K562 (cell line): ENCODE data around the gene OR1E1.

Experiments
- CBFA2T3 ChIP-seq: fragments of 450-650 bp; IDR thresholded peaks from 2 replicates; pipeline ENCODE4 v1.6.1; 2017
- CTCF ChIP-seq, 3 experiments: IDR thresholded peaks in 2 of 3; conservative IDR thresholded peaks in 1 of 3; 2 replicates each; pipeline ENCODE4 v1.5.1; 2011 to 2012; ENCODE audit warnings: low read length in 3 of 3, mild to moderate bottlenecking in 3 of 3, control low read depth in 2 of 3, improper control_type of control experiment in 1 of 3, inconsistent platforms in 1 of 3, low read depth in 1 of 3, mixed read lengths in 1 of 3, moderate library complexity in 1 of 3; ENCODE audit not compliant: insufficient read depth in 2 of 3
- EGR1 ChIP-seq: fragments of 450-650 bp; conservative IDR thresholded peaks from 2 replicates; pipeline ENCODE4 v1.6.1; 2017; ENCODE audit warnings: mild to moderate bottlenecking
- MAX ChIP-seq: sonication (generic); formaldehyde crosslinking; IDR thresholded peaks from 2 replicates; pipeline ENCODE4 v1.9.0; 2022; ENCODE audit warnings: mild to moderate bottlenecking, missing genetic modification reagents
- PCBP1 ChIP-seq: fragments of 200-400 bp; formaldehyde crosslinking; IDR thresholded peaks from 2 replicates; pipeline ENCODE4 v1.6.1; 2018; ENCODE audit warnings: mild to moderate bottlenecking, low read depth, low read length; ENCODE audit not compliant: poor library complexity, severe bottlenecking
- POLR2A ChIP-seq: fragments of 450-650 bp; conservative IDR thresholded peaks from 2 replicates; pipeline ENCODE4 v1.6.1; 2016
- POLR2AphosphoS5 ChIP-seq: IDR thresholded peaks from 2 replicates; pipeline ENCODE4 v1.6.1; 2011; ENCODE audit warnings: mild to moderate bottlenecking, low read depth, low read length, moderate library complexity; ENCODE audit not compliant: control insufficient read depth, insufficient read depth
- SMAD1 ChIP-seq: fragments of 150-350 bp; IDR thresholded peaks from 2 replicates; pipeline ENCODE4 v1.6.1; 2014; ENCODE audit warnings: low read length, low read depth; ENCODE audit not compliant: partially characterized antibody

- TF ChIP-seq SMAD1: no peak
- no peak for TF ChIP-seq CTCF (IDR thresholded peaks at IDR 0.05 in 2 of 3, conservative IDR thresholded peaks at IDR 0.05 in 1 of 3; ENCODE audit: insufficient read depth in 2 of 3, low read depth in 1 of 3, low read length in 3 of 3)
- TF ChIP-seq PCBP1: no peak
- TF ChIP-seq CBFA2T3: no peak
- TF ChIP-seq EGR1: no peak
- no peak for TF ChIP-seq MAX (CRISPR knock-in tag)
- no peak for TF ChIP-seq POLR2AphosphoS5
- no peak for TF ChIP-seq POLR2A
Observed at GRCh38 chr17:3389791-3390190, 8.4 kb downstream of the OR1E1 start.
